NCI-H2081 treated with DMSO at 0.1 percent for 48 hours (cell line): ENCODE results near the gene FOXO1.

Experiments
- DNase-seq: peaks from one replicate; lab custom pipeline; 2025; lab: John Stamatoyannopoulos, UW

FOXO1 gene

DNA sequence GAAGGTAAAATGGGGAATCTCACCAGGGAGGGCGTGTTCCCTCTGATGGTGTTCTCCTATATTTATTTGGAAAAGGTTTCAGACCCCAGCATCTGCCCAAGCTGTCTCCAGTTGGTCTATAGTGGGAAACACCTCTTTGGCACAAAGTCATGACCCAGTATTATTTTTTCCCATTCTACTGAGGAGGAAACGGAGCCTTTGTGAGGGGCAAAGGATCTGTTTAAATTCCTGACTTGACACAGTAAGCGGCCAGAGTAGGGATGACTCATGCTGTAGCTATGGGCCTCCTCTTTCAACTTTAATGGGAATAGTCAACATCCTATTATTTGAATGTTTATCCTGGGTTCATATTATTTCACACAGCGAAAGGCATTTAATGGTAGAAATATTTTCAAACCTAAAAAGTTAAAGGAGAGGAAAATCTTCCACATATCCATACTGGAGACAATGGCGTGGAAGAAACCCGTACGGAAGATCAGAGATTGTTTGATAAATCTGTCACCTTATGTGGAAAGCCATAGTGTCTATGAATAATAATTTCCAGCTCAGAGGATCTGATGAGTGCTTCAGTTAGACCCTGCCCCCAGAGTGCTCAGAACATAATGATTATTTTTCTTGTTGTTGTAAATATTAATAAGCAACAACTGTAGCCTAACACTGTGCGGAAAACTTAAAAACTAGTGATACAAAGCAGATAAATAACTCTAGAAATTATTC is 126.0 kb downstream of the FOXO1 start:
- DNase-seq: no peak

DNA sequence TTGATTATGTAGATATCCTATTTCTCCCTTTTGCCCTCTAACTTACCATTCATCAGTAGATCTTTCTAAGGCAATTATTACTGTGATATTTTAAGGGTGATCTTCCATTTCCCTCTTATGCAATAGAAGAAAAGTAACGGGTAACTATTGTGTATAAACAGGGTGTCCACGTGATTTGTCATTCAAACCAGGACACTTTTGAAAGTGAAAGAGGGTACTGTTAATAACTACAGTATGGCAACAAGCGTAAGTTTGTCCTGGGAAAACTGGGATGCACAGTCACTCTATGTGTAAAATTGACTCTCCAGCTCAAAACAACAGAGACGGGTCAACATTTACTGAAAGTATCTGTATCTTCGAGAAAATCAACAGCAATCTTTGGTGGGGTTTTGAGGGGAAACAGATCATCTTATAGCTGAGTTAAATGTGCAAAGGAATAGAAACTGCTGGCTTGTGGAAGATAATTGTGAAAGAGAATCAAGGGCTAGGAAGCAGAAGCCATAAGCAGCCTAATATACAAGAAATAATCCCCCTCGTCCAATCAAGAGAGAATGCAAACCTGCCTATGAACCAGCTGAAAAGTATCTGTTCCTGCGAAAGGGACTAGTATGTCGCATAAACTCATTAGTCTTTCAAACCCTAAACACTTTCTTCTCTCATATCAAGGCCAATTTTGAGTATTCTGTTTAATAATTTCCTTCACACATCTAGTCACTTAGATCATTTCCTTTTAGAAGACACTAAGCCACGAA is 126.7 kb downstream of the FOXO1 start:
- DNase-seq: no peak

DNA sequence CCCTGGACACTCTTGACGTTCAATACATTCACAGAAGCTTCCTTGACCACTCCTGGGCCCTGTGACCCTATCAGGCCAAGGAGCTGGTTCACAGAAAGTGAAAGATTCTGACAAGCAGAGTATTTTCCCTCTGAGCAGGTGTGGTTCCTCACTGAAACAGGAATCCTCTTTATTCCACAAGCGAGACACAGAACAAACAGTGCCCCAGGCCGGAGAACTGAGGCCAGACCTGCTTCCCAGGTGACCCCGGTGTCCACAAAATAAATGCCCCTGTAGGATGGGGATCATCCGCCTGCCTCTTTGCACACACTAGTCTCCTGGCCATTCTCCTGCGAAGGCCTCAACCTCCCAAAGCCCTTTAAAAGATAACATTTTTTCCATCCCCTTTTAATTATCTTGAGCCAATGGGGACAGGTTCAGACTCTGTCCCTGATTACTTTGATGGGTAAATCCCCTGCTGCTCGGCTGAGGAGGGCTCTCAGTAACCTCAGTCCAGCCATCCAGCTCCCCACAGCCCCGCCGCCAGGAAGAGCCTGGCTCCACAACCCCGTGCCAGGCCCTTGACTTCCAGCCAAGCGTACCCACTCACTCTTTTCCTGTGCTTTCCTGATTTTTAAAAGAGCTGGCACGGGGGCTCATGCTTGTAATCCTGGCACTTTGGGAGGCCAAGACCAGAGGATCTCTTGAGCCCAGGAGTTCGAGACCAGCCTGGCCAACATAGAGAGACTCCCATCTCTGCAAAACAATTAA is 129.1 kb downstream of the FOXO1 start:
- no peak for DNase-seq

DNA sequence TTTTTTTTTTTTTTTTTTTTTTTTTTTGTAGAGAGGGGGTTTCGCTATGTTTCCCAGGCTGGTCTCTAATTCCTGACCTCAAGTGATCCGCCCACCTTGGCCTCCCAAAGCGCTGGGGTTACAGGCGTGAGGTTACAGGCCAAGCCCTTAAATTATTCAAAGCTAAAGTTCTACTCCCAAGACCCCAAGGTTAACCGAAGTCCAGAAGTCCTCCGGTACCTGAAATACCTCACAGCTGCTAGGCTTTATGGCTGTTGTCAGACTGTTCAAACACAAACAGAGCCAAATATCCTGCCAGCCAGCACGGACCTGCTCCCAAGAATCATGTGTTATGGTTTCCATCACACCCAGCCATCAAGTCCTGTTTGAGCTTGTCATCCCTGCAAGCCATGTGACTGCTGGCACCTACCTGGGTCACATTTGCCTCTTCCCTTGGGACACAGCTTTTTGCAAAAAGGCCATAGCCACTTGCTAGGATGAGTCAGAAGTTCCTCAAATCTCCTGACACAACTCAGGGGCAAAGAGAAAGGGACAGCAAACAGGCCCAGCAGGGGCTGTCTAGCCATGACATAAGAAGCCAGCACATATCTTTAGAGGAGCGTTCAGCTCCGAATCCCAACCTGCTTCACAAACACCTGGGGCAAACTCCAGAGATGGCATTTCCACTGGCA is 129.9 kb downstream of the FOXO1 start:
- DNase-seq: no peak

DNA sequence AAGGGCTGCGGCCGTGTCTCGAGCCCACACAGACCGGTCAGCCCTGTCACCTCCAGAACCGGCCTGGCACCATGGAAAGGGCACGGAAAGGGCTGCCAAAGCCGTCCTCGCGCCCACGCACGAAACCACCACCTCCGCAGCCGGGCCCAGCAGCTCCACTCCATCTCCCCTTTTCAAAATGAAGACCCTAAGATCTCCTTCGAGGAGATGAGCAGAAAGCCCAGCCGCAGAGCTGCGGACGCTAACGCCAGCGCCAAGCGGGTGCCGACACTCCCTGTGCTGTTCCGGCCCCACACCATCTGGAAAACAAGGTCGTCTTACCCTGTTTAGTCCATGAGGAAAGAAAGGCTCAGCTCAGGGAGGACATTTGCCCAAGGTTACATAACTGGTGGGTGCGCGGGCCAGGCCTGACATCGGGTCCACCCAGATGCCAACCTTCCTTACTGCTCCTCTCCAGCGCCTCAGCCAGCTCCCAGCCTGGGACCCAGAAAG is 131.1 kb downstream of the FOXO1 start:
- no peak for DNase-seq

DNA sequence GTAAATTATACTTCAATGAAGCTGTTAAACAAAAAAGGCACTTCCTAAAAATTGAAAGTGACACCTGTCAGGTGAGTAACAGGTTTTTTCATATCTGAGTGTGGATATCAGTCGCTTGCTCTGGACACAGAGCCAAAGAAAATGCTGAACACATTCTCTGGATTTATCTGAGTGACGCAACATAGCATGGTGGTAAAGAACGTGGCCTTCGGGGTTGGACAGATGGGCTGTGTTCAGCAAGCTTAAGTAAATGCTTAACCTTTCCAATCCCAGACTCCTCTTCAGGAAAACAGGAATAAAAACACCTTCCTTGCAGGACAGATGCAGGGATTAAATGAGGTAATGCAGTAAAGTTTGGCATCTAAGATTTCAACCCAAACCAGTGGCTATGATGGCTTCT is 132.0 kb downstream of the FOXO1 start:
- DNase-seq: no peak

DNA sequence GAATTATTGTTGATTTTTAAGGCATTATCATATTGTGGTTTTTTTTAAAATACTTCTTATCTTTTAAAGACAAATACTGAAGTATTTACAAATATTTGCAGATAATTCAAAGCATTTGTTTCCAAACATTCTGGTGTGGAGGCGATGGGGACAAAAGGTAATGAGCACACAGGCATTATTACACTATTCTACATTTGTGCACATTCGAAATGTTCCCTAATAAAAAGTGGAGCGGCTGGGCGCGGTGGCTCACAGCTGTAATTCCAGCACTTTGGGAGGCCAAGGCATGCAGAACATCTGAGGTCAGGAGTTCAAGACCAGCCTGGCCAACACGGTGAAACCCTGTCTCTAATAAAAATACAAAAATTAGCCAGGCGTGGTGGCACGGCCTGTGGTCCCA is 133.4 kb downstream of the FOXO1 start:
- no peak for DNase-seq

DNA sequence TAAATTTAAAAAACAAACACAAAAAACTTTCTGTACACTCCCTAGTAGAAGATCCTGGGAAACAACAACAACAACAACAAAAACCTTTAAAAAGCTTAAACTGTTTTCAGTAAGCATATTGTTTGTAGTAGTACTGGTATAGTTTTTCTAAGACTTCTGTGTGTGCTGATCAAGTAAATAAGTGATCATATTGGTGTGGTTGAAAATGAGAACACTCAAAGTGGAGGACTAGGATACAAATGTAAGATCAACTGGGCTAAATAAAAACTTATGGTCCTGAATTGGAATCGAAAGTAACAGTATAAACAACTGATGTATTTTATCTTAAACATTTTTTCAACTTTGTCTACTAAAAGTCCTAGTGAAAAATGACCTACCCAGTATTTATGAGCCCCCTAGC is 135.5 kb downstream of the FOXO1 start:
- DNase-seq: no peak

DNA sequence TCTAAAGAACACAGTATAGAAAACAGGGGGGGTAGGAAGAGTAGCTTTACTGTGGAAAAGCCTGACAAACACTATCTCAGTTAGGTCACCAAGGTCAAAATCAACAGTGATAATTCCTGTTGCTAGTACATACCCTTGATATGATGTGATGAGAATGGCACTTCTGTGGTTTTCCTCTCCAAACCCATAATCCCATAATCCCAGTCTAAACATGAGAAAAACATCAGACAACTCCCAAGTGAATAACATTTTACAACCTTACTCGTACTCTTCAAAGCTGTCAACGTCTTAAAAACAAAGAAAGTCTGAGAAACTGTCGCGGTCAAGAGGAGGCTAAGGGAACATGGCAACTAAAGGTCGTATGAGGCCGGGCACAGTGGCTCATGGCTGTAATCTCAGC is 137.6 kb downstream of the FOXO1 start:
- DNase-seq: no peak

DNA sequence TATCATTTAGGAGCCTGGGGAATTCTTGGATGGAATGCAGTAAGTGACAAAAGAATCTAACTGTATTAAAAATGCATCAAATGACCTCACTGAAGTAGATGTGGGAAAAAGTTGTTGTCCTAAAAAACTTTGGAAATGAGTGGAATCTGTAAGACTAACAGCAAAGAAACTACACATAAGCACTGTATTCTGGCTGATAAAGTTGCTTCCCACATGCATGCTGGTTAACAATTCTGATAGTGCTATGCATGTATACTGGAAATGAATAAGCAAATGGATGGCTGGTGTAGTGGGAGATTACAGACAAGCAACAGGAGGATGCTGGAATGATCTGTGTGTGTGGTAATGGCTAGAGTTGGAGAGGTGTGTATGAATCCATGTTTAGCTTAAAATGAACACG is 138.5 kb downstream of the FOXO1 start:
- DNase-seq: no peak

DNA sequence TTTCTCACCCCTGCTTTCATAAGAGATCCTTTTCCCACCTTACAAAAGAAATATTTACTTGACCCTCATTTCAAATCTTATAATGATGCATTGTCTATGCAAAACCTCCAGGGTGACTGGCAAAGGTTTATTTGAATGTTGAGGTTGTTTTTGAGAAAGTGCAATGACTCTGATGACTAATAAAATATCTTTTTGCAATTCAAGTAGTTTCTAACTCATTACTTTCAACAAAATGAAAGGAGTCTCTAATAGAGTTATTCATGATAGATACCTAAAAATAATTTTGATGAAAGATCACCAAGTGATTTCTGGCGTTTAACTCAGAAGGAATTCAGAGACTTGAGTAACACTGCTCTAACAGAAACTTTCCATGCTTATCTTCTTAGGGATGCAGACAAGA is 144.2 kb downstream of the FOXO1 start:
- no peak for DNase-seq

DNA sequence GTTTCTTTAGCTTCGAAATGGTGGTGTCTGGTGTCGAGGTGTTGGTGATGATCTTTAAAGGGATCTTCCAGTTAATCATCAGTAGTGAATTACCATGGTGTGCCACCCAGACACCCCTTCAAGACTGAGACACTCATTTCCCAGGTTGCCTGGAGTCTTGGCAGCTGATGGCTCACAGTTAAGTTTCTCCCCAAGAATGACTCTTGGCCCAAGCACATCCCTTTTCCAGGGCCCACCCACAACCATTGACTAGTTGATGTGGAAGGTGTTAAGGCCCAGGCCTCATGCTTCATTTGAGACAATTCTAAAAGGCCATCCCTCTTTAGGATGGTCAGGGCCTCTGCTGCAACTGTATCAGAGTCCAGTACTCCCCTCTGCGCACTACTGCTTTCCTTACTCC is 145.5 kb downstream of the FOXO1 start:
- DNase-seq: no peak

DNA sequence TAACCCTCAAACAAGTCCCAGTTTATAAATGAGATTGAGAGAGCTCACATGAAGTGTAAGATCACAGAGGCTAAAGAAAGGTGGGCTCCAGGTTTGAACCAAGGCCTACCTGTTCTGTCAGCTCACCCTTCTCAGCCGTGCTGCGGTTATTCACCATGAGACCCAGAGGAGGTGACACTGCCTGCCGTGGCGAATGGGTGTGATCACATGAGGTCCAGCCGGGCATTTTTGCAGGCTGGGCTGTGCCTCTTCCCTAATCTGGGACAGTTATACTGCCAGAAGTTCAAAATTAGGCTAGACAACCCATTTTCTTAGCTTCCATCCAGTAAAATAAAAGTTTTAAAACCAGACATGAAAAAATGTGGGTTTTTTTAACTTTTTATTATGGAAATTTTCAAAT is 146.8 kb downstream of the FOXO1 start:
- DNase-seq: no peak

DNA sequence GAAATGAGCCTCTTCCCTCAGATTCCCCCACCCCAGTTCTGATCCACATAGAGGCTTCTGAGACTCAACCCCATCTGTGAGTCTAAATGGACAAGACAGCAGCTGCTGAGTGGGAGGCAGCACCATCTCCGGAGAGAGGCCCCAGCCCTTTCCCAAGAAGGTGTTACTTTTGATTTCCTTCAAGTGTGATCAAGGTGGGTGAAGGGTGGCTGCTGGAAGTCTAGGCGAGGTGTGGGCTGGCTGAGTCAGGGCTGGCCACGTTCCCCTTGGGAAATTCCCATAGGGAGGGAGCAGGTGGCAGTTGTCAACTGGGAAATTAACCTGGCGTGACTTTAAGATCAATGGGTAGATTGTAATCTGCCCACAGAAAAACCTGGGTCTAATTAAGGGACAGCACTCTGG is 148.0 kb downstream of the FOXO1 start:
- no peak for DNase-seq

DNA sequence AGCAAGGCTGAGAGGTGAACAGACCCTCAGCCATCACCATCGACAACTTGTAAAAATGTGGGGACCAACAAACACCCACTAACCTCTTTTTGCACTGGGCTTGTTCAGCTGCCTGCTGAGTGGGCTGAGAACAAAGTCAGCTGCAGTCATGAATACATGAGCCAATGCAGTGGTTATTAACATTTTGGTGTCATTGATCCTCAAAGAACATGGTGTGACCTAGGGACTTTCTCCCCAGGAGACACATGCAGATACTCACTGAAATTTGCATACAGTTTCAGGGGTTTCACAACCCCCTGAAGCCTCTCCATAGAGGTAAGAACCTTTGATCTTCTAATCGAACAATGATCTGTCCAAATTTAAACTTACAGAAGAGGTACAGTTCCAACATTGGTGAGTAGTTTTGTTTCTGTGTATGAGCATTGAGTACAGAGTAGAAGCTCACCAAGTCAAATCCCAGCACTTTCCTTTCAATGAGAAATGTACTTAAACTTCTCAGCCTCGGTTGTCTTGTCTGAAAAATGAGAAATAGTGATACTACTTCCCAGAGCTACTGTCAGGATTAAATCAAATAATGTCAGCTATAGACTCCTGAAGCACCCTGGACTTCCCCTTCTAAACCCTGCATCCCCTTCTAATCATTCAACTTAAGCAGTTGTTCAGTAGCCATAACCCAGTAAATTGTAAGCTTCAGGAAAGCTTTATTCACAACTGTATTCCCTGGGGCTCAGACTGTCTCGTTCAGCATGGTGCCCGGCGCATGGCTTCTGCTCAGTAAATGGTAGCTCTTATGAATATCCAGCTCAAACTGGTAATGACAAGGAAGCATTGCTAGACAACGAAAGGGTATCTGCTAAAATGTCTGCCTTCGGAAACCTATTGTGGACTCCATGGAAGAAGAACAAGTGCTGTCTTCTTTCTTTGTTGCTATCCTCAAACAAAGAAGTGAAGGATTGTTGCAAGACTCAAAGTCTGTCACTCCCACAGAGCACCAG is 148.7 kb downstream of the FOXO1 start:
- no peak for DNase-seq

DNA sequence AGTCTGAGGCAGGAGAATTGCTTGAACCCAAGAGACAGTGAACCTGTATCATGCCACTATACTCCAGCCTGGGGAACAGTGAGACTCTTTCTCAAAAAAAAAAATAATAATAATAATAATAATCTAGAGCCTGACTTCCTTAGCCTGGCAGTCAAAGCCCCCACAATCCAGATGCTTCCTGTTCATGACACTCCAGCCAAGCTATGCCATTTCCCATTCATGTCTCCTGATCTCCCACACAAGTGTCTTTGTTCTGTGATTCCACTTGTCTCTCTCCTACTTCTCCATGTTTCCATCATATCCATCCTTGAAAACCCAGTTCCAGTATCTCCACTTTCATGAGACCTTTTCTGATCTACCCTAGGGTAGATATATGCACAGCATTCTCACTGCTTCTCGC is 150.7 kb downstream of the FOXO1 start:
- DNase-seq: no peak

DNA sequence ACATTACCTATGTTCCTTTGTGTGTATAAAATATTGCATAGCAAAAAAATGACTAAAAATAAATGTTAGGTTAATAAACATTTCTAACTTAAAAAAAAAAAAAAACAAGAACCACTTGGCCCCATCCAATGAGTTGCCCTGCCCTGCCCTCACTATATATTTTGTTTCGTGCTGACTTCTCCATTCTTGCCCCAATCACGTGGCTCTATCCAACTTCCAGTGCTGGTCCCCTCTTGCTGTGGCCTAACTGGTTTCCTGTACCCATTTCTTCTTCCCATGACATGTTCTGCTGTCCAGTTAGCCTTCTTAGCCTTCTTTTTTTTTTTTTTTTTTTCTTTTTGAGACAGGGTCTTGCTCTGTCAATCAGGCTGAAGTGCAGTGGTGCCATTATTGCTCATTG is 151.6 kb downstream of the FOXO1 start:
- no peak for DNase-seq

DNA sequence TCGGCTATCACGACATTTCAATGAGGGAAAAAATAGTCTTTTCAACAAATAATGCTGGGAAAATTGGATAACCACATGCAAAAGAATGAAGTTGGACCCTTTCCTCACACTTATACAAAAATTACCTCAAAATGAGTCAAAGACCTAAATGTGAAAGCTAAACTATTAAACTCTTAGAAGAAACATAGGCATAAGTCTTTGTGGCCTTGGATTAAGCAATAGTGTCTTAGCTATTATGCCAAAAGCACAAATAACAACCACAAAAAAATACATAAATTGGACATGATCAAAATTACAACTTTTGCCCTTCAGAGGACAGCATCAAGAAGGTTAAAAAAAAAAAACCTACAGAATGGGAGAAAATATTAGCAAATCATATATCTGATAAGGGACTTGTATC is 156.6 kb downstream of the FOXO1 start:
- no peak for DNase-seq

DNA sequence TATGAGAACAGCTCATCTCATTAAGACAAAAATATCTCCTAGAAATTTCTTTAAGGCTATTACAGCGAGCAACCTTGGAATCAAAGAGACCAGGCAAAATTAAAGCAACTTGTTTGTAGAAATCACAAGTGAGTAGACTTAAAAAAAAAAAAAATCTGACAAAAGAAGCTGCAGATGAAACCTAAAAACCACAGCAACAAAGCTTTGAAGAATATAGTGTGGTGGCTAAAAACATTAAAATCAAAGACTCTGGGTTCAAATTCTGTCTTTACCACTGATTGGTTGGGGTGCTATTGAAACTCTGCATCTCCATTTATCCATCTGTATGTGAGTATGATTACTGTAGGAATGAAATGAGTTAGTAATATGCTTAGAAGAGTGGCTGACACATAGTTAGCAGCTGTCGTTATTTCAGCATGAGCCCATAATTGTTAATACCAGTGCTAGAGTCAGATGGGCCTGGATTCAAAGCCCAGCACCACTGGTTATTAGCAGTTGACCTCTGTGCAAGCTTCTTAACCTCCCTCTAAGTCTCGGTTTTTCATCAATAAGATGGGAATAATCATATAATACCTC is 157.6 kb downstream of the FOXO1 start:
- no peak for DNase-seq

DNA sequence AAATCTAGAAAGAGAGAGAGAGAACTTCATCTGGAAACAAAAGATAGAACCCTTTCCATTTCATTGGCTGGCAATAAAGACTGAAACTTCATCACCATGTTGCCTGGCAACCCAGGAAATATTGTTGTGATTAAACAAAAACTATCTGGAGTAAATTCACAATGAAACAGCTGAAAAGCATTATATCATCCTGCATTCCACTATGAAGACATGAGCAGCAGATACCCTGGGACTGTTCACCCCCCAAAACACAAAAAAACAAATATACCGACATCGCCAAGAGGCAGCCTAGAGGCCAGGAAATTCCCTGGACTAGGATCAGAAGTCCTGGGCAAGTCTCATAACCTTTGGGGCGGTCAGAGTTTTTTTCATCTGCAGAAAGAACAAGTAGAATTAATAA is 158.3 kb downstream of the FOXO1 start:
- no peak for DNase-seq
